Measurements from ENCODE around the gene BPIFB3. TPM values are rescaled to one million over a fixed set of nuclear protein-coding genes. Genes with fewer than 3 reads are reported as not detected.
A peak's percentile ranks its signal among the peaks of the same experiment; 100 is the strongest.

BPIFB3 gene
- total and polyA plus RNA-seq, 2 of the 13 experiments (the other 11 are each of a cell fraction or from before 2014, with no cell fraction given), result 0.09 TPM; not detected in 1

DNA sequence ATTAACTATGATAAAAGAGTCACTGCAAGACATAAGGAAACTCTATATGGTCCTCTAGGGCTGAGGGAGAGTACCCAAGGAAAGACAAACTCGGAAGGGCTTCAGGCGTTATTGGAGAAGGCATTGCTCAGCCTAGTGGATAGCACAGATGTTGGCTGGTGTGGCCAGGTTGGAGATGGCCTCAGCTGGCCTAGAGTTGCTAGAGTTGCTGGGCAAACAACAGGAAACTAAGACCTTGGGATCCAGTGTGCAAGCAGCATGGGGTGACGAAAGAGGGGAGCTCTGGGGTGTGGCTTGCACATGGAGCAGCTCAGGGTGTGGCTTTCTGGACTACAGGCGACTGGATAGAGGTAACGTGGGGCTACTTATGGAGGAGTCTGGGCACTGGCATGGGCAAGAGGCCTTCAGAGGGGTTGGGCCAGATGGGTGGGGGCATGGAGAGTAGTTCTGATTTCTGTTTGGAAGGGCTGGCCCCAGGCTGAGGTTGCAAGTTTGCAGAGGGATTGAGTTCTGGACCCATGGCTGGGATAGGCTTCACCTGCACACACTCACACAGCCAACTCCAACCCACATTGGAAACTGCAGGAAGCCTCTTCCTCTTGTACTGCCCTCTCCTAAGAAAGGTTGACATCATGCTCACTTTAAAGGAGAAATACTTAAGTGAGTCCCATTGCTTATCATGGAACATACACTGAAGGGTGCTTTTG lies 27.5 kb upstream of the BPIFB3 start (continued):
- TF ChIP-seq ZNF629 (CRISPR knock-in tag; conservative IDR thresholded peaks at IDR 0.05), result peak; percentile 37; the same call in 1 of the 2 replicates
- TF ChIP-seq ZNF720 (CRISPR knock-in tag; IDR thresholded peaks at IDR 0.05), result no peak
- peak; percentile 71 for TF ChIP-seq ZNF326 (CRISPR knock-in tag; IDR thresholded peaks at IDR 0.05; ENCODE audit: borderline replicate concordance)
- TF ChIP-seq, protein P1, sequence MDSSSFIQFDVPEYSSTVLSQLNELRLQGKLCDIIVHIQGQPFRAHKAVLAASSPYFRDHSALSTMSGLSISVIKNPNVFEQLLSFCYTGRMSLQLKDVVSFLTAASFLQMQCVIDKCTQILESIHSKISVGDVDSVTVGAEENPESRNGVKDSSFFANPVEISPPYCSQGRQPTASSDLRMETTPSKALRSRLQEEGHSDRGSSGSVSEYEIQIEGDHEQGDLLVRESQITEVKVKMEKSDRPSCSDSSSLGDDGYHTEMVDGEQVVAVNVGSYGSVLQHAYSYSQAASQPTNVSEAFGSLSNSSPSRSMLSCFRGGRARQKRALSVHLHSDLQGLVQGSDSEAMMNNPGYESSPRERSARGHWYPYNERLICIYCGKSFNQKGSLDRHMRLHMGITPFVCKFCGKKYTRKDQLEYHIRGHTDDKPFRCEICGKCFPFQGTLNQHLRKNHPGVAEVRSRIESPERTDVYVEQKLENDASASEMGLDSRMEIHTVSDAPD (CRISPR knock-in tag; IDR thresholded peaks at IDR 0.05), result peak; percentile 52; the same call in 1 of the 2 replicates
- TF ChIP-seq, protein P2, sequence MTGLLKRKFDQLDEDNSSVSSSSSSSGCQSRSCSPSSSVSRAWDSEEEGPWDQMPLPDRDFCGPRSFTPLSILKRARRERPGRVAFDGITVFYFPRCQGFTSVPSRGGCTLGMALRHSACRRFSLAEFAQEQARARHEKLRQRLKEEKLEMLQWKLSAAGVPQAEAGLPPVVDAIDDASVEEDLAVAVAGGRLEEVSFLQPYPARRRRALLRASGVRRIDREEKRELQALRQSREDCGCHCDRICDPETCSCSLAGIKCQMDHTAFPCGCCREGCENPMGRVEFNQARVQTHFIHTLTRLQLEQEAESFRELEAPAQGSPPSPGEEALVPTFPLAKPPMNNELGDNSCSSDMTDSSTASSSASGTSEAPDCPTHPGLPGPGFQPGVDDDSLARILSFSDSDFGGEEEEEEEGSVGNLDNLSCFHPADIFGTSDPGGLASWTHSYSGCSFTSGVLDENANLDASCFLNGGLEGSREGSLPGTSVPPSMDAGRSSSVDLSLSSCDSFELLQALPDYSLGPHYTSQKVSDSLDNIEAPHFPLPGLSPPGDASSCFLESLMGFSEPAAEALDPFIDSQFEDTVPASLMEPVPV (CRISPR knock-in tag; IDR thresholded peaks at IDR 0.05), result peak; percentile 80; the same call in 1 of the 2 replicates
- peak; percentile 31; the same call in 1 of the 2 replicates for TF ChIP-seq ZSCAN9 (CRISPR knock-in tag; IDR thresholded peaks at IDR 0.05; ENCODE audit: borderline replicate concordance)
- TF ChIP-seq, protein P3, sequence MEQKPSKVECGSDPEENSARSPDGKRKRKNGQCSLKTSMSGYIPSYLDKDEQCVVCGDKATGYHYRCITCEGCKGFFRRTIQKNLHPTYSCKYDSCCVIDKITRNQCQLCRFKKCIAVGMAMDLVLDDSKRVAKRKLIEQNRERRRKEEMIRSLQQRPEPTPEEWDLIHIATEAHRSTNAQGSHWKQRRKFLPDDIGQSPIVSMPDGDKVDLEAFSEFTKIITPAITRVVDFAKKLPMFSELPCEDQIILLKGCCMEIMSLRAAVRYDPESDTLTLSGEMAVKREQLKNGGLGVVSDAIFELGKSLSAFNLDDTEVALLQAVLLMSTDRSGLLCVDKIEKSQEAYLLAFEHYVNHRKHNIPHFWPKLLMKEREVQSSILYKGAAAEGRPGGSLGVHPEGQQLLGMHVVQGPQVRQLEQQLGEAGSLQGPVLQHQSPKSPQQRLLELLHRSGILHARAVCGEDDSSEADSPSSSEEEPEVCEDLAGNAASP (CRISPR knock-in tag; IDR thresholded peaks at IDR 0.05; ENCODE audit: borderline replicate concordance), result peak; percentile 56; the same call in 1 of the 2 replicates
- TF ChIP-seq ZNF562 (CRISPR knock-in tag; IDR thresholded peaks at IDR 0.05; ENCODE audit: borderline replicate concordance), result 0 out of 2 replicates have a peak, but pooled peaks have one; percentile 17
- TF ChIP-seq, protein P4, sequence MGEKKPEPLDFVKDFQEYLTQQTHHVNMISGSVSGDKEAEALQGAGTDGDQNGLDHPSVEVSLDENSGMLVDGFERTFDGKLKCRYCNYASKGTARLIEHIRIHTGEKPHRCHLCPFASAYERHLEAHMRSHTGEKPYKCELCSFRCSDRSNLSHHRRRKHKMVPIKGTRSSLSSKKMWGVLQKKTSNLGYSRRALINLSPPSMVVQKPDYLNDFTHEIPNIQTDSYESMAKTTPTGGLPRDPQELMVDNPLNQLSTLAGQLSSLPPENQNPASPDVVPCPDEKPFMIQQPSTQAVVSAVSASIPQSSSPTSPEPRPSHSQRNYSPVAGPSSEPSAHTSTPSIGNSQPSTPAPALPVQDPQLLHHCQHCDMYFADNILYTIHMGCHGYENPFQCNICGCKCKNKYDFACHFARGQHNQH (CRISPR knock-in tag; IDR thresholded peaks at IDR 0.05), result 0 out of 2 replicates have a peak, but pooled peaks have one; percentile 48
- no peak for TF ChIP-seq ZNF75D (CRISPR knock-in tag; IDR thresholded peaks at IDR 0.05; ENCODE audit: borderline replicate concordance)
- TF ChIP-seq, protein P5, sequence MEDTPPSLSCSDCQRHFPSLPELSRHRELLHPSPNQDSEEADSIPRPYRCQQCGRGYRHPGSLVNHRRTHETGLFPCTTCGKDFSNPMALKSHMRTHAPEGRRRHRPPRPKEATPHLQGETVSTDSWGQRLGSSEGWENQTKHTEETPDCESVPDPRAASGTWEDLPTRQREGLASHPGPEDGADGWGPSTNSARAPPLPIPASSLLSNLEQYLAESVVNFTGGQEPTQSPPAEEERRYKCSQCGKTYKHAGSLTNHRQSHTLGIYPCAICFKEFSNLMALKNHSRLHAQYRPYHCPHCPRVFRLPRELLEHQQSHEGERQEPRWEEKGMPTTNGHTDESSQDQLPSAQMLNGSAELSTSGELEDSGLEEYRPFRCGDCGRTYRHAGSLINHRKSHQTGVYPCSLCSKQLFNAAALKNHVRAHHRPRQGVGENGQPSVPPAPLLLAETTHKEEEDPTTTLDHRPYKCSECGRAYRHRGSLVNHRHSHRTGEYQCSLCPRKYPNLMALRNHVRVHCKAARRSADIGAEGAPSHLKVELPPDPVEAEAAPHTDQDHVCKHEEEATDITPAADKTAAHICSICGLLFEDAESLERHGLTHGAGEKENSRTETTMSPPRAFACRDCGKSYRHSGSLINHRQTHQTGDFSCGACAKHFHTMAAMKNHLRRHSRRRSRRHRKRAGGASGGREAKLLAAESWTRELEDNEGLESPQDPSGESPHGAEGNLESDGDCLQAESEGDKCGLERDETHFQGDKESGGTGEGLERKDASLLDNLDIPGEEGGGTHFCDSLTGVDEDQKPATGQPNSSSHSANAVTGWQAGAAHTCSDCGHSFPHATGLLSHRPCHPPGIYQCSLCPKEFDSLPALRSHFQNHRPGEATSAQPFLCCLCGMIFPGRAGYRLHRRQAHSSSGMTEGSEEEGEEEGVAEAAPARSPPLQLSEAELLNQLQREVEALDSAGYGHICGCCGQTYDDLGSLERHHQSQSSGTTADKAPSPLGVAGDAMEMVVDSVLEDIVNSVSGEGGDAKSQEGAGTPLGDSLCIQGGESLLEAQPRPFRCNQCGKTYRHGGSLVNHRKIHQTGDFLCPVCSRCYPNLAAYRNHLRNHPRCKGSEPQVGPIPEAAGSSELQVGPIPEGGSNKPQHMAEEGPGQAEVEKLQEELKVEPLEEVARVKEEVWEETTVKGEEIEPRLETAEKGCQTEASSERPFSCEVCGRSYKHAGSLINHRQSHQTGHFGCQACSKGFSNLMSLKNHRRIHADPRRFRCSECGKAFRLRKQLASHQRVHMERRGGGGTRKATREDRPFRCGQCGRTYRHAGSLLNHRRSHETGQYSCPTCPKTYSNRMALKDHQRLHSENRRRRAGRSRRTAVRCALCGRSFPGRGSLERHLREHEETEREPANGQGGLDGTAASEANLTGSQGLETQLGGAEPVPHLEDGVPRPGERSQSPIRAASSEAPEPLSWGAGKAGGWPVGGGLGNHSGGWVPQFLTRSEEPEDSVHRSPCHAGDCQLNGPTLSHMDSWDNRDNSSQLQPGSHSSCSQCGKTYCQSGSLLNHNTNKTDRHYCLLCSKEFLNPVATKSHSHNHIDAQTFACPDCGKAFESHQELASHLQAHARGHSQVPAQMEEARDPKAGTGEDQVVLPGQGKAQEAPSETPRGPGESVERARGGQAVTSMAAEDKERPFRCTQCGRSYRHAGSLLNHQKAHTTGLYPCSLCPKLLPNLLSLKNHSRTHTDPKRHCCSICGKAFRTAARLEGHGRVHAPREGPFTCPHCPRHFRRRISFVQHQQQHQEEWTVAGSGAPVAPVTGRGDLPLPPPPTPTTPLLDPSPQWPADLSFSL (CRISPR knock-in tag; IDR thresholded peaks at IDR 0.05), result peak; percentile 50; the same call in 1 of the 2 replicates
- TF ChIP-seq ZNF749 (CRISPR knock-in tag; IDR thresholded peaks at IDR 0.05; ENCODE audit: borderline replicate concordance), result peak; percentile 48; the same call in 1 of the 2 replicates
- peak; percentile 45; the same call in 1 of the 2 replicates for TF ChIP-seq ZNF138 (CRISPR knock-in tag; IDR thresholded peaks at IDR 0.05; ENCODE audit: low read depth)
- TF ChIP-seq CCDC6 (CRISPR knock-in tag; IDR thresholded peaks at IDR 0.05), result no peak
